GM12892 (cell line): Measurements from ENCODE around the gene NTPCR.

ENCODE experiments used
- DNase-seq: peaks from one replicate; pipeline ENCODE4 v3.0.0; 2011; ENCODE audit not compliant: insufficient read length
- FAIRE-seq: peaks from 2 replicates; lab custom pipeline; 2011; peaks lifted over from hg19 to GRCh38; lab: Jason Lieb, UNC
- POLR2A ChIP-seq: IDR thresholded peaks from 2 replicates; pipeline ENCODE4 v1.6.1; 2011; ENCODE audit warnings: low read depth, low read length, control low read depth
- POLR2AphosphoS5 ChIP-seq: IDR thresholded peaks from 2 replicates; pipeline ENCODE4 v1.6.1; 2011; ENCODE audit warnings: low read depth, low read length, control low read depth
- TAF1 ChIP-seq: IDR thresholded peaks from 2 replicates; pipeline ENCODE4 v1.6.1; 2011; ENCODE audit warnings: low read depth, mild to moderate bottlenecking, control low read depth, low read length, borderline replicate concordance

The NTPCR gene

GRCh38 chr1:233032916-233033315, 82.5 kb downstream of the NTPCR start:
- no peak for TF ChIP-seq POLR2A
- no peak for TF ChIP-seq TAF1
- no peak for TF ChIP-seq POLR2AphosphoS5

GRCh38 chr1:233033361-233033760, 83.0 kb downstream of the NTPCR start:
- TF ChIP-seq TAF1, result no peak
- no peak for TF ChIP-seq POLR2A
- no peak for TF ChIP-seq POLR2AphosphoS5
- no peak for FAIRE-seq
- no peak for DNase-seq

More at GRCh38 chr1:233032916-233033315, 82.5 kb downstream of the NTPCR start:
- no peak for FAIRE-seq
- DNase-seq, result no peak
